Right lobe of liver (tissue), 4 donors: ENCODE results near the gene TAS2R1.

Experiments
- POLR2A ChIP-seq: fragments of 450-650 bp; IDR thresholded peaks from one replicate; pipeline ENCODE4 v1.6.1; 2017; ENCODE audit warnings: antibody characterized with exemption, mild to moderate bottlenecking
- TF ChIP-seq, protein P1 (sequence below), 4 donors: fragments of 200-600 bp in 3 of 4; fragments of 450-650 bp in 1 of 4; IDR thresholded peaks; one replicate each; pipeline versions ENCODE4 v1.5.1 to v1.8.0; 2016 to 2022; ENCODE audit warnings: antibody characterized with exemption in 4 of 4, mild to moderate bottlenecking in 2 of 4
- donor health status: DM: no; HTN: no; CAD: no.
- donor health status: DM: no; HTN: no; CAD: no.
- donor health status: DM: no; HTN: yes; CAD: no.

GRCh38 chr5:9658706-9659105 is 28.6 kb upstream of the TAS2R1 start:
- TF ChIP-seq, protein P1, sequence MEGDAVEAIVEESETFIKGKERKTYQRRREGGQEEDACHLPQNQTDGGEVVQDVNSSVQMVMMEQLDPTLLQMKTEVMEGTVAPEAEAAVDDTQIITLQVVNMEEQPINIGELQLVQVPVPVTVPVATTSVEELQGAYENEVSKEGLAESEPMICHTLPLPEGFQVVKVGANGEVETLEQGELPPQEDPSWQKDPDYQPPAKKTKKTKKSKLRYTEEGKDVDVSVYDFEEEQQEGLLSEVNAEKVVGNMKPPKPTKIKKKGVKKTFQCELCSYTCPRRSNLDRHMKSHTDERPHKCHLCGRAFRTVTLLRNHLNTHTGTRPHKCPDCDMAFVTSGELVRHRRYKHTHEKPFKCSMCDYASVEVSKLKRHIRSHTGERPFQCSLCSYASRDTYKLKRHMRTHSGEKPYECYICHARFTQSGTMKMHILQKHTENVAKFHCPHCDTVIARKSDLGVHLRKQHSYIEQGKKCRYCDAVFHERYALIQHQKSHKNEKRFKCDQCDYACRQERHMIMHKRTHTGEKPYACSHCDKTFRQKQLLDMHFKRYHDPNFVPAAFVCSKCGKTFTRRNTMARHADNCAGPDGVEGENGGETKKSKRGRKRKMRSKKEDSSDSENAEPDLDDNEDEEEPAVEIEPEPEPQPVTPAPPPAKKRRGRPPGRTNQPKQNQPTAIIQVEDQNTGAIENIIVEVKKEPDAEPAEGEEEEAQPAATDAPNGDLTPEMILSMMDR (IDR thresholded peaks at IDR 0.05): no peak
- no peak for TF ChIP-seq POLR2A
